Lower leg skin (tissue), 4 donors: Measurements from ENCODE around the gene EIPR1. TPM values are rescaled to one million over a fixed set of nuclear protein-coding genes. Genes with fewer than 3 reads are reported as not detected.
"Not testable (repeated sequence)": the region's sequence is repeated elsewhere in the genome, so short reads cannot be mapped to it uniquely, and the experiment has no call there.

ENCODE experiments used
- DNase-seq, 2 donors: peaks; one replicate each; pipeline ENCODE4 v3.0.0-alpha.2; 2019; ENCODE audit warnings: low spot score in 2 of 2
- H3K4me3 ChIP-seq: fragments of 200-600 bp; sonication (generic); 2 replicates; pipeline ENCODE4 v1.5.1; 2017; ENCODE audit warnings: mild to moderate bottlenecking, low read depth; ENCODE audit not compliant: poor library complexity, severe bottlenecking
- CTCF ChIP-seq, 3 donors: fragments of 450-650 bp; IDR thresholded peaks; one replicate each; pipeline ENCODE4 v1.5.1; 2016; ENCODE audit warnings: antibody characterized with exemption in 3 of 3, mild to moderate bottlenecking in 3 of 3, moderate library complexity in 2 of 3
- POLR2A ChIP-seq, 2 donors: fragments of 450-650 bp; IDR thresholded peaks; one replicate each; pipeline ENCODE4 v1.6.1; 2016 to 2017; ENCODE audit warnings: antibody characterized with exemption in 2 of 2, mild to moderate bottlenecking in 1 of 2, moderate library complexity in 1 of 2
- WGBS, 2 donors: methylation state at CpG; one replicate each; pipeline ENCODE4 v1.1.5; 2018; 5-methylcytosine and 5-hydroxymethylcytosine counted together
- intact Hi-C: fragments of 100-400 bp; cut with DNase I; formaldehyde crosslinking; loops from one replicate; pipeline ENCODE4 v1.15.0; 2023; ENCODE audit warnings: low total_unique reads
- total RNA-seq, 4 donors: library from RNA; depleted of rRNA; stranded (reverse); fragments of >200 nt; gene quantifications; one replicate each; pipeline ENCODE4 v1.1.0, GENCODE V29; 2016

Gene EIPR1
- total RNA-seq, 4 donors from 2014 or later, result 11.8 to 44.7 (median 26.9) TPM

GRCh38 chr2:3183766-3184165 lies 193.9 kb downstream of the EIPR1 start:
- intact Hi-C loops, result no loop called here
- TF ChIP-seq CTCF (IDR thresholded peaks at IDR 0.05) (no peak), POLR2A (IDR thresholded peaks at IDR 0.05) (no peak)
- DNase-seq, result no peak
- H3K4me3 ChIP-seq, result no peak overlapping the region
- 93 to 94% methylated on average over 10 of the region's 10 CpGs for WGBS, 2 donors

GRCh38 chr2:3182848-3183247 lies 194.8 kb downstream of the EIPR1 start:
- no peak for DNase-seq
- no peak overlapping the region for H3K4me3 ChIP-seq
- intact Hi-C loops, result no loop called here
- whole genome bisulfite sequencing, 2 donors, result 98 to 100% methylated on average over 2 of the region's 2 CpGs
- TF ChIP-seq POLR2A (IDR thresholded peaks at IDR 0.05), result no peak
- TF ChIP-seq CTCF (IDR thresholded peaks at IDR 0.05), result no peak

- H3K4me3 ChIP-seq, result no peak overlapping the region
- 90 to 95% methylated on average over 24 of the region's 24 CpGs for whole genome bisulfite sequencing, 2 donors
- intact Hi-C loops, result no loop called here
- TF ChIP-seq POLR2A (IDR thresholded peaks at IDR 0.05), result no peak
- TF ChIP-seq CTCF (IDR thresholded peaks at IDR 0.05), result no peak
- no peak for DNase-seq
These were observed 196.1 kb downstream of the EIPR1 start for GRCh38 chr2:3181416-3182010.

GRCh38 chr2:3180909-3181221 lies 196.8 kb downstream of the EIPR1 start:
- intact Hi-C loops, H3K4me3 ChIP-seq, DNase-seq: not testable (repeated sequence)
- 79 to 82% methylated on average over 30 of the region's 30 CpGs for WGBS, 2 donors

GRCh38 chr2:3180082-3180908 lies 197.3 kb downstream of the EIPR1 start:
- 81 to 83% methylated on average over 50 of the region's 50 CpGs for WGBS, 2 donors
- peak in 1 of 2 donors; percentile 76 for DNase-seq
- intact Hi-C loops, result no loop called here
- TF ChIP-seq CTCF (IDR thresholded peaks at IDR 0.05) (no peak), POLR2A (IDR thresholded peaks at IDR 0.05) (no peak)
- no peak overlapping the region for H3K4me3 ChIP-seq

- 98 to 99% methylated on average over 10 to 11 of the region's 11 CpGs for WGBS, 2 donors
- no peak overlapping the region for H3K4me3 ChIP-seq
- no peak for TF ChIP-seq CTCF (IDR thresholded peaks at IDR 0.05)
- no peak for TF ChIP-seq POLR2A (IDR thresholded peaks at IDR 0.05)
- intact Hi-C loops, result no loop called here
- no peak for DNase-seq
These were observed 198.0 kb downstream of the EIPR1 start for GRCh38 chr2:3179626-3180025.
